Trophoblast cell (in vitro differentiated cells and primary cell): ENCODE measurements around the gene BCL2L13.

Experiments
- DNase-seq, 2 donors: peaks; one replicate each; pipeline ENCODE4 v3.0.0-alpha.2; 2016
- H2AFZ ChIP-seq: 2 replicates; pipeline ENCODE4 v1.6.1; 2013; ENCODE audit warnings: low read length, moderate library complexity, mild to moderate bottlenecking; ENCODE audit not compliant: insufficient read depth, poor library complexity
- H2AK5ac ChIP-seq: 2 replicates; pipeline ENCODE4 v1.6.1; 2013; ENCODE audit warnings: mild to moderate bottlenecking, low read length
- H2BK120ac ChIP-seq: 2 replicates; pipeline ENCODE4 v1.6.1; 2013; ENCODE audit warnings: low read length, mild to moderate bottlenecking, moderate library complexity; ENCODE audit not compliant: insufficient read depth, poor library complexity
- H2BK12ac ChIP-seq: 2 replicates; pipeline ENCODE4 v1.6.1; 2013; ENCODE audit warnings: mild to moderate bottlenecking, low read length, moderate library complexity
- H2BK5ac ChIP-seq: 2 replicates; pipeline ENCODE4 v1.6.1; 2013; ENCODE audit warnings: low read length, low read depth, moderate library complexity, mild to moderate bottlenecking; ENCODE audit not compliant: poor library complexity
- H3K14ac ChIP-seq: 2 replicates; pipeline ENCODE4 v1.6.1; 2013; ENCODE audit warnings: mild to moderate bottlenecking, low read length
- H3K18ac ChIP-seq: 2 replicates; pipeline ENCODE4 v1.6.1; 2013; ENCODE audit warnings: mild to moderate bottlenecking, low read length
- H3K23ac ChIP-seq: 2 replicates; pipeline ENCODE4 v1.6.1; 2013; ENCODE audit warnings: low read length
- H3K27ac ChIP-seq: 2 replicates; pipeline ENCODE4 v1.5.1; 2013; ENCODE audit warnings: low read depth, mild to moderate bottlenecking, inconsistent platforms, low read length, moderate library complexity
- H3K27me3 ChIP-seq: 2 replicates; pipeline ENCODE4 v1.6.1; 2013; ENCODE audit warnings: inconsistent platforms, mild to moderate bottlenecking, low read length, moderate library complexity; ENCODE audit not compliant: insufficient read depth
- H3K36me3 ChIP-seq, 2 experiments: 1 replicate in 1 of 2; 2 replicates in 1 of 2; pipeline ENCODE4 v1.6.1; 2013; ENCODE audit warnings: low read length in 2 of 2, mild to moderate bottlenecking in 2 of 2, moderate library complexity in 1 of 2; ENCODE audit not compliant: insufficient read depth in 2 of 2, control insufficient read depth in 1 of 2
- H3K4ac ChIP-seq: 2 replicates; pipeline ENCODE4 v1.6.1; 2013; ENCODE audit warnings: low read depth, mild to moderate bottlenecking, low read length, moderate library complexity
- H3K4me1 ChIP-seq, 2 experiments: 1 replicate in 1 of 2; 2 replicates in 1 of 2; pipeline ENCODE4 v1.6.1; 2013; ENCODE audit warnings: low read length in 2 of 2, mild to moderate bottlenecking in 2 of 2, moderate library complexity in 1 of 2; ENCODE audit not compliant: insufficient read depth in 2 of 2, control insufficient read depth in 1 of 2
- H3K4me2 ChIP-seq: 2 replicates; pipeline ENCODE4 v1.6.1; 2013; ENCODE audit warnings: inconsistent platforms, mild to moderate bottlenecking, low read length, moderate library complexity
- H3K4me3 ChIP-seq: 2 replicates; pipeline ENCODE4 v1.5.1; 2013; ENCODE audit warnings: mild to moderate bottlenecking, low read depth, low read length, inconsistent platforms
- H3K79me1 ChIP-seq: one replicate; pipeline ENCODE4 v1.6.1; 2013; ENCODE audit warnings: low read length
- H3K79me2 ChIP-seq: 2 replicates; pipeline ENCODE4 v1.6.1; 2013; ENCODE audit warnings: low read length, mild to moderate bottlenecking; ENCODE audit not compliant: control insufficient read depth, insufficient read depth, poor library complexity
- H3K9ac ChIP-seq: 2 replicates; pipeline ENCODE4 v1.6.1; 2013; ENCODE audit warnings: mild to moderate bottlenecking, low read length
- H3K9me3 ChIP-seq: 2 replicates; pipeline ENCODE4 v1.6.1; 2013; ENCODE audit warnings: low read depth, mild to moderate bottlenecking, control low read depth, inconsistent platforms, low read length; ENCODE audit not compliant: insufficient read depth
- H4K12ac ChIP-seq: 2 replicates; pipeline ENCODE4 v1.6.1; 2013; ENCODE audit warnings: low read depth, mild to moderate bottlenecking, low read length, moderate library complexity
- H4K8ac ChIP-seq: 2 replicates; pipeline ENCODE4 v1.6.1; 2013; ENCODE audit warnings: low read depth, mild to moderate bottlenecking, low read length, moderate library complexity
- H4K91ac ChIP-seq: one replicate; pipeline ENCODE4 v1.6.1; 2013; ENCODE audit warnings: low read depth, mild to moderate bottlenecking, low read length, moderate library complexity
- WGBS: extraction: QIAGEN DNeasy Blood & Tissue Kit; methylation state at CpG from one replicate; pipeline ENCODE4 v1.1.7; 2013; ENCODE audit warnings: missing lambda C conversion rate; ENCODE audit not compliant: insufficient read length, insufficient coverage; ENCODE audit errors: extremely low coverage; 5-methylcytosine and 5-hydroxymethylcytosine counted together

Gene BCL2L13

DNA sequence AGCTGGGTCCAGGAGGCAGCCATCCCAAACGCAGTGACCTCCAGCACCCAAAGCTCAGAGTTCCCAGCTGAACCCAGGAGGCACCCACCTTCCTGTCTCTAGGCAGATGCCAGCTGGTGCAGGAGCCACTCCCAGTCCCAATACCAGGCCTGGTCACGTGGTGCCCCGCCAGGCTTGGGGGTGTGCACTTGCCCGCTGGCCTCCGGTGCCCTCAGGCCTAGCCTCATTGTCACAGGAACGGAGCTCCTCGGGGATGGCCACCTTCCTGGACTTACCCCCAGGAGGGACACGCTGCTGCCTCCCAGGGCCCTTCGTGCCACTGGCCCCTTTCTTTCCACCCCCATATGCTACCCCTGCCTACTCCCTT, 131.1 kb downstream of the BCL2L13 start:
- Histone ChIP-seq H2BK120ac (no peak overlapping the region), H4K8ac (no peak overlapping the region), H3K23ac (no peak overlapping the region), H3K27ac (no peak overlapping the region), H3K4me1 (peaks cover 9 to 10% of the 10 kb centered on the region in 2 experiments), H3K36me3 (no peaks in the 10 kb centered on the region), H3K4ac (no peak overlapping the region), H2BK5ac (no peak overlapping the region), H2AK5ac (no peak overlapping the region), H4K91ac (no peak overlapping the region), H2BK12ac (no peak overlapping the region), H3K14ac (no peak overlapping the region), H3K18ac (no peak overlapping the region), H3K4me2 (no peak overlapping the region), H3K79me2 (peaks cover 2% of the 10 kb centered on the region), H3K9me3 (peaks cover 2% of the 10 kb centered on the region), H3K9ac (no peak overlapping the region), H3K27me3 (no peaks in the 10 kb centered on the region), H2AFZ (no peak overlapping the region), H3K4me3 (no peak overlapping the region), H4K12ac (no peak overlapping the region), H3K79me1 (no peaks in the 10 kb centered on the region)
- no peak for DNase-seq
- no CpG with 5 or more reads among the region's 9 CpGs for WGBS

- DNase-seq: no peak
These were observed 131.9 kb downstream of the BCL2L13 start for GRCh38 chr22:17770180-17771077.

GRCh38 chr22:17772249-17772957, 133.8 kb downstream of the BCL2L13 start:
- Histone ChIP-seq H2BK120ac (no peak overlapping the region), H3K4me3 (peak overlapping the region; percentile 5), H4K91ac (no peak overlapping the region), H3K9me3 (peaks cover 2% of the 10 kb centered on the region), H2BK12ac (no peak overlapping the region), H3K79me2 (peaks cover 2% of the 10 kb centered on the region), H3K14ac (no peak overlapping the region), H2BK5ac (no peak overlapping the region), H4K12ac (no peak overlapping the region), H3K4me2 (peak overlapping the region; percentile 74), H3K23ac (no peak overlapping the region), H3K27ac (no peak overlapping the region), H3K36me3 (no peaks in the 10 kb centered on the region), H4K8ac (no peak overlapping the region), H3K27me3 (no peaks in the 10 kb centered on the region), H3K9ac (no peak overlapping the region), H2AK5ac (no peak overlapping the region), H3K4me1 (peaks cover 9 to 10% of the 10 kb centered on the region in 2 experiments), H3K4ac (no peak overlapping the region), H3K79me1 (no peaks in the 10 kb centered on the region), H3K18ac (no peak overlapping the region), H2AFZ (no peak overlapping the region)
- no CpG with 5 or more reads among the region's 21 CpGs for WGBS
- no peak for DNase-seq

More at GRCh38 chr22:17770180-17771077, 131.9 kb downstream of the BCL2L13 start:
- H4K91ac ChIP-seq: no peak overlapping the region
- no peak overlapping the region for H3K14ac ChIP-seq
- H4K8ac ChIP-seq: no peak overlapping the region
- H3K36me3 ChIP-seq: no peaks in the 10 kb centered on the region
- H3K18ac ChIP-seq: no peak overlapping the region
- H3K9ac ChIP-seq: no peak overlapping the region
- no peak overlapping the region for H3K4ac ChIP-seq
- no peak overlapping the region for H3K27ac ChIP-seq
- no peak overlapping the region for H3K4me2 ChIP-seq
- H3K27me3 ChIP-seq: no peaks in the 10 kb centered on the region
- H2AK5ac ChIP-seq: no peak overlapping the region
- H3K79me1 ChIP-seq: no peaks in the 10 kb centered on the region
- no peak overlapping the region for H3K4me3 ChIP-seq
- H4K12ac ChIP-seq: no peak overlapping the region
- no peak overlapping the region for H2AFZ ChIP-seq
- no peak overlapping the region for H2BK120ac ChIP-seq
- H2BK5ac ChIP-seq: no peak overlapping the region
- H3K4me1 ChIP-seq: peaks cover 9 to 10% of the 10 kb centered on the region in 2 experiments
- H2BK12ac ChIP-seq: no peak overlapping the region
- WGBS: no CpG with 5 or more reads among the region's 19 CpGs
- H3K23ac ChIP-seq: no peak overlapping the region
- H3K79me2 ChIP-seq: peaks cover 2% of the 10 kb centered on the region
- peaks cover 2% of the 10 kb centered on the region for H3K9me3 ChIP-seq

GRCh38 chr22:17772958-17773605, 134.5 kb downstream of the BCL2L13 start:
- H3K4me1 ChIP-seq: peaks cover 9 to 10% of the 10 kb centered on the region in 2 experiments
- no peak overlapping the region for H3K27ac ChIP-seq
- H4K91ac ChIP-seq: no peak overlapping the region
- H2BK12ac ChIP-seq: no peak overlapping the region
- no peak overlapping the region for H2AFZ ChIP-seq
- no CpG with 5 or more reads among the region's 18 CpGs for WGBS
- peak overlapping the region; percentile 5 for H3K4me3 ChIP-seq
- H3K9me3 ChIP-seq: peaks cover 2% of the 10 kb centered on the region
- H3K4ac ChIP-seq: no peak overlapping the region
- no peaks in the 10 kb centered on the region for H3K27me3 ChIP-seq
- no peak overlapping the region for H2BK120ac ChIP-seq
- no peak overlapping the region for H3K9ac ChIP-seq
- H4K8ac ChIP-seq: no peak overlapping the region
- H3K14ac ChIP-seq: no peak overlapping the region
- no peaks in the 10 kb centered on the region for H3K36me3 ChIP-seq
- H3K4me2 ChIP-seq: peak overlapping the region; percentile 74
- H3K18ac ChIP-seq: no peak overlapping the region
- no peak overlapping the region for H4K12ac ChIP-seq
- no peak for DNase-seq
- no peak overlapping the region for H3K23ac ChIP-seq
- H2AK5ac ChIP-seq: no peak overlapping the region
- H3K79me1 ChIP-seq: no peaks in the 10 kb centered on the region
- peaks cover 2% of the 10 kb centered on the region for H3K79me2 ChIP-seq
- H2BK5ac ChIP-seq: no peak overlapping the region
